IPS-18c (cell line): ENCODE data around the gene KCNMA1.
"Not testable (repeated sequence)": the region's sequence is repeated elsewhere in the genome, so short reads cannot be mapped to it uniquely, and the experiment has no call there.

Experiments
- H3K4me3 ChIP-seq: 2 replicates; pipeline ENCODE4 v1.7.0; 2013; ENCODE audit warnings: low read depth, mild to moderate bottlenecking, low read length, moderate library complexity; ENCODE audit not compliant: insufficient read depth
- H3K9me3 ChIP-seq: one replicate; pipeline ENCODE4 v1.6.1; 2013; ENCODE audit warnings: mild to moderate bottlenecking, low read length, moderate library complexity; ENCODE audit not compliant: control insufficient read depth, insufficient read depth

KCNMA1 gene

GRCh38 chr10:77541247-77541646 is 96.4 kb downstream of the KCNMA1 start:
- H3K4me3 ChIP-seq = no peak overlapping the region
- peaks cover 5% of the 10 kb centered on the region for H3K9me3 ChIP-seq

DNA sequence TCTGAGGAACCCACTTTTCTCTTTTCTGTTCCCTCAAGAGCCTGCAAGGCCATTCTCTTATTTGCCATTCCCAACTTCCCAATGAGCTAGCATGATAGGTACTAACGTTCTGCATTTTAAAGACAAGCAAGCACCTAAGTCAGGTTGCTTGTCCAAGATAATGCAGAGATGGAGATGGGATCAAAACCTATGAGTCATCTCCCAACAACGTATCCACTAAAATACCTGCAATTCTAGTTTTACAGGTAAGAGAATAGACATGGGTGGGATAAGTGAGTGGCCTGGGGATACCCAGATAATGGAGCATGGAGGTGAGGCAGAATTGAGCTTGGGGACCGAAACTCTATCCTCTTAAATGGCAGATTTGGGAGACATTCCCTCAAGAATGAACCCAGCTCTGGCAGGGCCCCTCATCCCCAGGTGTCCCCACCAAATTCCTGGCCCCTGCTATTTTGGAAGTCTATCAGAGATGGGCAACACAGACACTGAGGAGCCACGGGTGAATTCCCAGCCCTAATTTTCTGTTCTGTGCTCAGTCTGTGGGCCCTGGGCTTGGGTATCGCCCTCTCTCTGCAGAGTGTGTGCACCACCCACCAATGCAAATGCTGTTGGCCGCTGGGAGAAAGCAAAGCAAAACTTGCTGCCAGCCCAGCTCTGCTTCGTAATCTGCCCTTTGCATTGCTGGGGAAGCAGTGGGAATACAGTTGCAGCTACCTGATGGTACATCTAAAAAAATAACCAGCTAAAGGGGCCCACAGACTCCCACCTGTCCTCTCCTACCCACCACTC is 98.3 kb downstream of the KCNMA1 start:
- Histone ChIP-seq H3K4me3 (no peak overlapping the region), H3K9me3 (peaks cover 3% of the 10 kb centered on the region)

- Histone ChIP-seq H3K9me3 (peaks cover 3% of the 10 kb centered on the region), H3K4me3 (no peak overlapping the region)
These were observed 99.8 kb downstream of the KCNMA1 start for GRCh38 chr10:77537720-77538373.

DNA sequence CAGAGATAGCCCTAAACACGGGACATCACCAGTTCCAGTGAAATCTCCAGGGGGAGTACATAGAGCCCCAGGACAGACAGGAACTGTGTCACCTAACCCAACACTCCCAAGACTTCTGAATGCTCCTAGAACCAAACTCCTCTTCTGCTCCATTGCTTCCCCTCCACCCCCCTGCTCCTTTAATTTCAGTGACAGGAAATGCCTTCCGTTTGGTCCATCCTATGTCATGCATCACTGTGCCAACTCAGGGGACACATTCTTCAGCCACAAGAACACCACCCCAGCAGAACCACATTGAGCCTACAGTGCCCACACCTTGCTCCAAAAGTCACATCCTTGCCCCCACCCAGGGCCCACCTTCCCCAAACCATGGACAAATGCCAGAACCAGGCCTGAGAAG is 100.5 kb downstream of the KCNMA1 start:
- Histone ChIP-seq H3K4me3 (no peak overlapping the region), H3K9me3 (peaks cover 3% of the 10 kb centered on the region)

DNA sequence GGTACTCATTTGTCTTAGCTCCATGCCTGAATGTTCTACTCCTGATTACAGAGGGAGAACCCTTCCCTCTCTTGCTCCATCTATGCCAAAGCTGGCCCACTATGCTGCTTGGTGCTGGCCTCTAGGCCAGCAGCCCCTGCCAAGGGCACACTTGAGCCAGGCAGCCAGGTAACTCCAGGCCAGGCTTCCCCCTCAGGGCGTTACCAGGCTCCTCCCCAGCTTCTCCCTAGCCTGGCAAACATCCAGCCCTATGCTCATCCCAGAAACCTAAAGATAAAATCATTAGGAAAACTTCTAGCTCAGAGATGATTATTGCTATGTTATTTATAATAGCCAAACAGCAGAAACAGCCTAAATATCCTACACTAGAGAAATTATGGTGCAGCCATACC is 103.7 kb downstream of the KCNMA1 start:
- no peak overlapping the region for H3K4me3 ChIP-seq

DNA sequence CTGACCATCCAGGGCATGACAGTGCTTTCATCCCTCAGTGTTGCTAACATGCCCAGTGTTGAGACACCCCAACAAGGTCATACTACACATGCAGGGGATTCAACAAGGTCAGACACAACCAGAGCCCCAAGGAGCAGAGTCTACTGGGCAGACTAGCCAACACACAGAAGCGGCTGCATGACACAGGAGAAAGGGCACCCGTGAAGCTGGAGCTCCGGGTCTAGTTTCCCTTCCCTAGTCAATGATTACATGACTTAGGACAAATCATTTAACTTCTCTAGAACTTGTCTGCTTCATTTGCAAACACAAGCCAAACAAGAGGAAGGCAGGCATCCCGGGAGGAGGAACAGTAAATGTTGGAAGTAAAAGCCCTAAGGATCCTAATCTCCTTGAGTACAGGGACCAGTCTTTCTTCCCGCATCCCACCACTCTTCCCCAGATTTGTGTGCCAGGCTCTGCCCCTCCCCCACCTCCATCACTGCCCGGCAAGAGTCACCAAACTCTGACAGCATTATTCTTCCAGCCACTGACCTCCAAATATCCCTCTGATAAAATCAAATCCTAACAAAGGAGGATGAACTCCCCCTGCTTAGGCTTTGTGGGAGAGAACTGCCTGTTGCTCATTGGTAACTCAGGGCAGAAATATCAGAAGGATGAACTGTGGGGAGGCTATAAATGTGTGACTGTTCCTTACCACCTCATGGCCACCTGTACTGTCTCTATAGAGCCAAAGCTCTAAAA is 104.3 kb downstream of the KCNMA1 start:
- H3K4me3 ChIP-seq = no peak overlapping the region
- no peaks in the 10 kb centered on the region for H3K9me3 ChIP-seq

More for the DNA sequence above, 103.7 kb downstream of the KCNMA1 start:
- H3K9me3 ChIP-seq = no peaks in the 10 kb centered on the region

DNA sequence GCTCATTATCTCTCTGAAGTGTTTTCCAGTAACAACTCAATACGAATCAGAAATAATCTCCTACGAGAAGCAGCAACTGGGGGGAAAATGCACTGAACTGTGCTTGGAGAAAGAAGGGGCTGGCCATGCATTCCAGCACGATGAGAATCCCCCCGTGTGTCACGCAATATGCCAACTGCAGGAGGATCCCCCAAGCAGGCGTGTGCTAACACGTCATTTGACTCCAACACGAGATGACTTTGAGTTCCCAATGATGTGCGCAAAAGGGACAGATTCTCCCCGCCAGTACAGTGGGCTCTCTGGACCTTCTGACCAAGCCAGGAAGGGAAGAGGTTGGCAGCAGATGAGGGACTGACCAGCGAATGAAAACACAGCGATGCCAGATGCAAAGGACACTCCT is 105.5 kb downstream of the KCNMA1 start:
- H3K4me3 ChIP-seq = no peak overlapping the region
- no peaks in the 10 kb centered on the region for H3K9me3 ChIP-seq

DNA sequence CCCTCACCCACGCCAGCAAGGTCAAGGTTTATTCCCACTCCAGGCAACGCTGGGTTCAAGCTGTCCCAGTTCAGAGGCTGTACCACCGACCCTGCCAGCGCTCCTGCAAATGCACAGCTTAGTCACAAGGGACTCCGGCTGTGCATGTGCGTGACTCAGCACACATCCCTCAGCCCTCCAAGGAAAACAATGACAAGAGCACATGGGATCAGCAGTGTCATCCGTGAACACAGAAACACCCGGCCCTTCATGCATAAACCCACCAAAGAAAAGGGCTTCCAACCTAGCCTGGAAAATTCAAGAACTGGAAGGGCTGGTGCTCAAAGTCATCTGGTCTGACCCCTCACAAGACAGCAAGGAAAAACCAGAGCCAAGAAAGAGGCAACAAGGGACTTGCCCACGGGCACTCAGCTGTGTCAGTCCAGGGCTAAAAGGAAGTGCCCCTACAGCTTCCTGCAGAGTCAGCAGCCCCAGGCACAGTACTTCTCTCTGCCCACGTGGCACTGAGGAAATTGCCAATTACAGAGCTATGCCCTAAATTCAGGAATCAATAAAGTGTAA is 106.1 kb downstream of the KCNMA1 start:
- H3K9me3 ChIP-seq = no peaks in the 10 kb centered on the region
- no peak overlapping the region for H3K4me3 ChIP-seq

DNA sequence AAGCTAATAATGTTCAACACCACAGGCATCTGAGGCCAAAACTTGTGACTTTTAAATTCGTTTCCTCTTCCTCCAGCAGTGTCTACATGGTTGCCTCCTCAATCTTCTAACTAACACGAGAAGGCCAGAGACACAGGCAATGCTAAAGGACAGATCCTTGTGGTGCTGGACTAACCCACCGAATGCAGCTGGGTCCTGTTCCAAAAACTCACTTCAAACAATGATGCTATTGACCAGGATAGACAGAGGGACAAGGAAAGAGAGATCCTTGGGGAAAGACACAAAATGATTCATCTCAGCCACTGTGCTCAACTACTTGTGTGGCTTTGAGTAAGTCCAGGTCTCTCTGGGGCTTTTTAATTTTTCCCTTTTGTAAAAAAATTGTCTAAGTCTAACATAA is 107.6 kb downstream of the KCNMA1 start:
- Histone ChIP-seq H3K9me3 (no peaks in the 10 kb centered on the region), H3K4me3 (no peak overlapping the region)

DNA sequence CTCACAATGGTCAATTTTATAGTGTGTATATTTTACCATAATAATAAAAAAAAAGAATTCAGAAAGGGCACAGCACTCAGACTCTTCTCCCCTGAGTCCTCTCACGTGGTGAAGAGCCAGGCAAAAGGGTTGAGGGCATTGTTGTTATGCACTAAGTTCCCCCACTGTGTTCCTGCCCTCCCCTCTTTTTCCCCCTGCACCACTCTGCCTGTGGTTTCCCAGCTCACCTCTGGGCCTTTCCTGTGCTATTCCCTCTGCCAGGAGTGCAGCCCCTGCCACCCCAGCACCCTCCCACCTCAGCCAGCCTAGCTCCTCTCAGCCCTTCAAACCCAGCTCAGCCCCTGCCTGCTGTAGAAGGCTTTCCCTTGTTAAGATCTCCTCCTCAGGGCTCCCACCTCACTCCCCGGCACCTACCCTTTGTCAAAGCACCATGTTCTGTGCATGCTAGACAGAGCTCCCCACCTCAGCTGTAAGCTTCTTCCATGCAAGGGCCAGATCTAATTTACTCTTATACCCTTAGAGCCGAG is 108.5 kb downstream of the KCNMA1 start:
- Histone ChIP-seq H3K4me3 (no peak overlapping the region), H3K9me3 (no peaks in the 10 kb centered on the region)

- H3K9me3 ChIP-seq = no peaks in the 10 kb centered on the region
These were observed 109.8 kb downstream of the KCNMA1 start for GRCh38 chr10:77527839-77528238.

DNA sequence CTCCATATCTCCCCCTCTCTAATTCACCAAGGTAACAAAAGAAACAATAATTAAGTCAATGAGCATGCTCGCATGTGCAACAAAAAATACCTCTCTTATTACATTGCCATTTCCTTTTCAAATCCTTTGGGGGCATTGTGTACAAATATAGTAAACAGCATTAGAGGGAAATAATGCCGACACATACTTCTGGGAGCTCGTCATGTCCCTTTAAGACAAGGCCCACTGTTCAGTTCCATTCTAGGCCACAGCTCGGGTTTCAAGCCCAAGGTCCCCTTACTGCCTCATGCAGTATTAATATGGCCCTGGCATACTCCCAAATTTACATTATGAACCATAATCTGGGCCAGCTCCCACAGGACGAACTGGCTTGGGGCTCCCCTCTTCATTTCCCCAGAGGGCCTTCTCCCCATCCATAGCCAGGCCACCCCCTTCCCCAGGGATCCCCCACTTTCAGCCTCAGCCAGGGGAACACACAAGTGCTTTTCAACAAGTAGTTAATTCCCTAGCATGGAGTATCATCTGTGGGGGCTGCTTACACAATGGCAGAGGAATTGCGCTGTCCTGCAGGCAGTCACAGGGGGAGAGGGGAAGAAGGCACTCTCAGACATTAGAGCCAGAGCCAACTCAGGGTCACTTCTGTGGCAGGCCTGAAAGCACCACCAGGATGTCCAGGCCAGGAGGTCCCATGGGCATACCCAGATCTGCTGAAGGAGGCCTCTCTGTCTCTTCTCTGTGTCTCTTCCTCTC is 110.6 kb downstream of the KCNMA1 start:
- Histone ChIP-seq H3K9me3 (no peaks in the 10 kb centered on the region), H3K4me3 (no peak overlapping the region)

More at GRCh38 chr10:77527839-77528238, 109.8 kb downstream of the KCNMA1 start:
- no peak overlapping the region for H3K4me3 ChIP-seq

DNA sequence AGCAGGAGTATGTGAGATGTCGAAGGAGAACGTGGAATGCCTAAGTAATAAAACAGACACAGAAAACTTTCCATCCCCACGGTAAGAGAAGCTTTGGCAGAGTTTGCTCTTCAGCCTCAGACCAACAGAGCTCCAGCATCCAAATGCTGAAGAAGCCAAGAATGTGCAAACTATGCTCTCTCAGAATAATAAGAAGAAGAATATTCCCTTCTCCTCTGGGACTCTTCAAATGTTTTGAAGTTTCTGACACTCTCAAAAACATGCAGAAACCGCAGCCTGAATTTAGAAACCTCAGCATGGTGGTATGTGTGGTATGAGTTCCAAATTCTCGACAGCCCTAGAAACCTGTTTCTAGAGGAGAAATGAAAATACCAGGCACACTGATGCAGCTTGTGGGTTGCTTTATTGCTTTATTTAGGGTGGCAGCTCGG is 113.3 kb downstream of the KCNMA1 start:
- H3K9me3 ChIP-seq = no peaks in the 10 kb centered on the region
- H3K4me3 ChIP-seq = no peak overlapping the region

DNA sequence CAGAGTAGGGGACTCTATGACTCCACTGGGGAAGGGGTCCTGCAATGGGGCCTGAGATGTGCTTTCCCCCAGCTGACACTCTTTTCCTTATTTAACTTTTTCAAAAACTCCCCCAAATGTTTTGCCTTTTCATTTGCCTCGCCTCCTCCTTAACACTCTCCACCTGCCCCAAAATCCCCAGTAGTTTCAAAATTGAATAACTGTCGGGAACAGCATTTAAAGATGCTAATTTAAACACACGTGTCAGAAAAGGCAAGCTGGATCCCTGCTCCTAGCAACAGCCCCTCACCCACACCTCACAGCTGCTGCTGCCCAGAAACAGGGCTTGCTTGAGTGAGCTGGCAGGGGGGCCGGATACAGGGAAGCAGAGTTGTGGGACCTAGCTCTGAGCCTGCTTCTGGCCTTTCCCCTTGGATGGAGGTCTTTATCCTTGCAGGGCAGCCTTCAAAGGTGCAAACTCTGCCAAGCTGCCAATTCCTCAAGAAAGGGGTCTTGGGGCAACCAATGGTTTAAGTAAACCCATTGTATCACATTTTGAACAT is 115.3 kb downstream of the KCNMA1 start:
- H3K4me3 ChIP-seq = no peak overlapping the region
- no peaks in the 10 kb centered on the region for H3K9me3 ChIP-seq

DNA sequence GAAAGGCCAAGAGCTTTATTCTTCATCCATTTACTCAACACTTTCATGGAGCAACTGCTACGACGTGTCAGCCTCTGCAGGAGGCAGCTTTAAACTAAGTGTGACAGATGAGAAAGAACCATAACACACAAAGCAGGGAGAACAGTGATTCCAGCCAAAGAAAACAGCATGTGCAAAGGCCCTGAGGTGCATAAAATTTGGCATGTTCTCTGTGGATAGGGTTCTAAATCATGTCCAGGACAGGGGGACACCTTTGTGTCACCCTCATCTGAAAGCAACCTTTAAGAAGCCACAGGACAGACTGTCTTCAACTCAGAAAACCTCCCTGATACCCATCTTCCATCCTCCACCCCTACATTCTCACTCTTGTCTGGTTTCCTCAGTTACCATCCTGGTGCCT is 116.6 kb downstream of the KCNMA1 start:
- peaks cover 2% of the 10 kb centered on the region for H3K9me3 ChIP-seq
- no peak overlapping the region for H3K4me3 ChIP-seq

- Histone ChIP-seq H3K4me3 (no peak overlapping the region), H3K9me3 (peaks cover 4% of the 10 kb centered on the region)
These were observed 117.3 kb downstream of the KCNMA1 start for GRCh38 chr10:77520290-77520689.

DNA sequence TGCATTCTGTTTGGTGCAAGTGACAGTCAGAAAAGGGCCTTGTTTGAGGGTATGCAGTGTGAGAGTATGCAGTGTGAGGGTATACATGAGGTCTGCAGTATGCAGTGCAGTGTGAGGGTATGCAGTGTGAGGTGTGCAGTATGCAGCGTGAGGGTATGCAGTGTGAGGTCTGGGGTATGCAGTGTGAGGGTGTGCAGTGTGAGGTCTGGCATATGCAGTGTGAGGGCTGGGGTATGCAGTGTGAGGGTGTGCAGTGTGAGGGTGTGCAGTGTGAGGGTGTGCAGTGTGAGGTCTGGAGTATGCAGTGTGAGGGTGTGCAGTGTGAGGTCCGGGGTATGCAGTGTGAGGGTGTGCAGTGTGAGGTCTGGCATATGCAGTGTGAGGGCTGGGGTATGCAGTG is 117.8 kb downstream of the KCNMA1 start:
- not testable (repeated sequence) for H3K9me3 ChIP-seq, H3K4me3 ChIP-seq
